IMR-90 (cell line): ENCODE measurements around the gene NDOR1.

ENCODE experiments used
- BHLHE40 ChIP-seq: fragments of 150-350 bp; IDR thresholded peaks from 2 replicates; pipeline ENCODE4 v1.6.1; 2016; ENCODE audit warnings: mild to moderate bottlenecking, low read depth, low read length
- CEBPB ChIP-seq: IDR thresholded peaks from 2 replicates; pipeline ENCODE4 v1.6.1; 2012; ENCODE audit warnings: low read depth, low read length, improper control_type of control experiment
- CHD1 ChIP-seq: IDR thresholded peaks from 2 replicates; pipeline ENCODE4 v1.6.1; 2012; ENCODE audit warnings: low read depth, low read length, improper control_type of control experiment
- MAFK ChIP-seq: IDR thresholded peaks from 2 replicates; pipeline ENCODE4 v1.6.1; 2012; ENCODE audit warnings: low read depth, low read length, improper control_type of control experiment
- MAZ ChIP-seq: IDR thresholded peaks from 2 replicates; pipeline ENCODE4 v1.6.1; 2012; ENCODE audit warnings: low read depth, mild to moderate bottlenecking, low read length, improper control_type of control experiment, moderate library complexity, borderline replicate concordance
- MXI1 ChIP-seq: IDR thresholded peaks from 2 replicates; pipeline ENCODE4 v1.6.1; 2012; ENCODE audit warnings: low read depth, mild to moderate bottlenecking, low read length, moderate library complexity, borderline replicate concordance
- POLR2A ChIP-seq: IDR thresholded peaks from 2 replicates; pipeline ENCODE4 v1.6.1; 2012; ENCODE audit warnings: mild to moderate bottlenecking, low read depth, low read length
- RAD21 ChIP-seq: IDR thresholded peaks from 2 replicates; pipeline ENCODE4 v1.6.1; 2012; ENCODE audit warnings: low read length, improper control_type of control experiment
- RCOR1 ChIP-seq: IDR thresholded peaks from 2 replicates; pipeline ENCODE4 v1.6.1; 2012; ENCODE audit warnings: mild to moderate bottlenecking, low read length, improper control_type of control experiment; ENCODE audit not compliant: insufficient replicate concordance
- RFX5 ChIP-seq: IDR thresholded peaks from 2 replicates; pipeline ENCODE4 v1.8.0; 2012; ENCODE audit warnings: low read depth, mild to moderate bottlenecking, low read length, moderate library complexity
- SMC3 ChIP-seq: fragments of 150-350 bp; IDR thresholded peaks from 2 replicates; pipeline ENCODE4 v1.6.1; 2016; ENCODE audit warnings: low read depth, mild to moderate bottlenecking, antibody characterized with exemption, low read length, moderate library complexity
- TF ChIP-seq, protein P1 (sequence below): conservative IDR thresholded peaks from 2 replicates; pipeline ENCODE4 v1.5.1; 2012; ENCODE audit warnings: mild to moderate bottlenecking, low read depth, low read length, improper control_type of control experiment
- TF ChIP-seq, protein P2 (sequence below): fragments of 150-350 bp; IDR thresholded peaks from 2 replicates; pipeline ENCODE4 v1.6.1; 2016; ENCODE audit warnings: low read depth, mild to moderate bottlenecking, low read length, moderate library complexity, borderline replicate concordance
- TF ChIP-seq, protein P3 (sequence below): fragments of 150-350 bp; IDR thresholded peaks from 2 replicates; pipeline ENCODE4 v1.6.1; 2017; ENCODE audit warnings: mild to moderate bottlenecking, antibody characterized with exemption, low read length, low read depth

DNA sequence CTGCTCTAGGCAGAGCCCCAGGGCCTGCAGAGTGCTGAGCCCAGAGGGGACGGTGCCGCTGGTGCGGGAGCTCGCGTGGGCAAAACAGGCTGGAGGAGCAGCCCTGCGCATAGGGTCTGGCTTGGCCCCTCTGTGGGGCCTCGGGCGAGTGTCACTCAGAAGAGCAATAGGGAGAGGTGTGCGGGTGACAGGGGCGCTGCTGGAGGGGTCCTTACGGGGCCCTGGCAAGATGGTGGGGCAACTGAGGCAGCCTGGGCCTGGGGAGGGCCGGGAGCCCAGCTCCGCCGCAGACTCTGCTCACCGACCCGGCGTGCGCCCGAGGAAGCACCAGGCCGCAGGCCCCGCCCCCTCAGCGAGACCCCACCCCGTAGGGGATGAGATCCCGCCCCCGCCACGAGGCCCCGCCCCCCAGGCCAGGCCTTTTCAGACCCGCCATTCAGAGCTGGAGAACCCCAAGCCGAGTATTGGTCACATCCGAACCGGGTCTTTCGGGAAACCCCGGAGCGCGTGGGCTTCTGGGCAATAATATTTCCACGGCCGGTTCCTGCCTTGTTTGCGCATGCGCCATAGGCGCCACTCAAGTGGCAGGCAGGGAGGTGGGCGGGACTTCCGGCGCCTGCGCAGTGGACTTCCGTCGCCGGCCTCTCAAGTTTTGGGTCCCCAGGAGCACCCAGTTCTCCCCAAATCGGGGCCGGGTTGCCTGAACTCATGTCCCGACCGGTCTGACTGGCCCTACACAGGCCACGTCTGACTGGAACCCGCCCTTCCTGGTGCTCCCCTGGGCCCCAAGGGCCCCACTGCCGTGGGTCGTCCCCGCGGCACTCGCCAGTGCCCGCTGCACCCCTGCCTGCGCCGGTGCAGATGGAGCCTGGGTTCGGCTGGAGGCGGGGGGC is 17.8 kb downstream of the NDOR1 start:
- TF ChIP-seq, protein P1, sequence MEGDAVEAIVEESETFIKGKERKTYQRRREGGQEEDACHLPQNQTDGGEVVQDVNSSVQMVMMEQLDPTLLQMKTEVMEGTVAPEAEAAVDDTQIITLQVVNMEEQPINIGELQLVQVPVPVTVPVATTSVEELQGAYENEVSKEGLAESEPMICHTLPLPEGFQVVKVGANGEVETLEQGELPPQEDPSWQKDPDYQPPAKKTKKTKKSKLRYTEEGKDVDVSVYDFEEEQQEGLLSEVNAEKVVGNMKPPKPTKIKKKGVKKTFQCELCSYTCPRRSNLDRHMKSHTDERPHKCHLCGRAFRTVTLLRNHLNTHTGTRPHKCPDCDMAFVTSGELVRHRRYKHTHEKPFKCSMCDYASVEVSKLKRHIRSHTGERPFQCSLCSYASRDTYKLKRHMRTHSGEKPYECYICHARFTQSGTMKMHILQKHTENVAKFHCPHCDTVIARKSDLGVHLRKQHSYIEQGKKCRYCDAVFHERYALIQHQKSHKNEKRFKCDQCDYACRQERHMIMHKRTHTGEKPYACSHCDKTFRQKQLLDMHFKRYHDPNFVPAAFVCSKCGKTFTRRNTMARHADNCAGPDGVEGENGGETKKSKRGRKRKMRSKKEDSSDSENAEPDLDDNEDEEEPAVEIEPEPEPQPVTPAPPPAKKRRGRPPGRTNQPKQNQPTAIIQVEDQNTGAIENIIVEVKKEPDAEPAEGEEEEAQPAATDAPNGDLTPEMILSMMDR = no peak
- TF ChIP-seq POLR2A (no peak), MXI1 (peak; percentile 14; the same call in 1 of the 2 replicates), BHLHE40 (no peak), SMC3 (no peak), CEBPB (no peak), RCOR1 (no peak), RFX5 (no peak), MAFK (no peak), RAD21 (no peak), CHD1 (no peak), MAZ (peak; percentile 14; the same call in 1 of the 2 replicates)
- TF ChIP-seq, protein P2, sequence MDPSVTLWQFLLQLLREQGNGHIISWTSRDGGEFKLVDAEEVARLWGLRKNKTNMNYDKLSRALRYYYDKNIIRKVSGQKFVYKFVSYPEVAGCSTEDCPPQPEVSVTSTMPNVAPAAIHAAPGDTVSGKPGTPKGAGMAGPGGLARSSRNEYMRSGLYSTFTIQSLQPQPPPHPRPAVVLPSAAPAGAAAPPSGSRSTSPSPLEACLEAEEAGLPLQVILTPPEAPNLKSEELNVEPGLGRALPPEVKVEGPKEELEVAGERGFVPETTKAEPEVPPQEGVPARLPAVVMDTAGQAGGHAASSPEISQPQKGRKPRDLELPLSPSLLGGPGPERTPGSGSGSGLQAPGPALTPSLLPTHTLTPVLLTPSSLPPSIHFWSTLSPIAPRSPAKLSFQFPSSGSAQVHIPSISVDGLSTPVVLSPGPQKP = no peak
- TF ChIP-seq, protein P3, sequence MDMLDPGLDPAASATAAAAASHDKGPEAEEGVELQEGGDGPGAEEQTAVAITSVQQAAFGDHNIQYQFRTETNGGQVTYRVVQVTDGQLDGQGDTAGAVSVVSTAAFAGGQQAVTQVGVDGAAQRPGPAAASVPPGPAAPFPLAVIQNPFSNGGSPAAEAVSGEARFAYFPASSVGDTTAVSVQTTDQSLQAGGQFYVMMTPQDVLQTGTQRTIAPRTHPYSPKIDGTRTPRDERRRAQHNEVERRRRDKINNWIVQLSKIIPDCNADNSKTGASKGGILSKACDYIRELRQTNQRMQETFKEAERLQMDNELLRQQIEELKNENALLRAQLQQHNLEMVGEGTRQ = 0 out of 2 replicates have a peak, but pooled peaks have one; percentile 3
